ENCODE results near the gene CDH4.

Gene CDH4

GRCh38 chr20:61307686-61308476 lies 55.8 kb downstream of the CDH4 start:
- Mint-ChIP-seq H3K9me3 (no peaks in the 10 kb centered on the region), H3K4me1 (ENCODE audit: low read depth) (no peaks in the 10 kb centered on the region), H3K36me3 (ENCODE audit: low read depth) (no peaks in the 10 kb centered on the region), H3K4me3 (no peak overlapping the region), H3K27ac (no peak overlapping the region), H3K27me3 (no peaks in the 10 kb centered on the region)
- intact Hi-C loops (cut with micrococcal nuclease), result no loop called here

GRCh38 chr20:61308477-61308774 lies 56.4 kb downstream of the CDH4 start:
- Mint-ChIP-seq H3K27me3 (no peaks in the 10 kb centered on the region), H3K4me3 (no peak overlapping the region), H3K4me1 (ENCODE audit: low read depth) (no peaks in the 10 kb centered on the region), H3K9me3 (no peaks in the 10 kb centered on the region), H3K27ac (no peak overlapping the region), H3K36me3 (ENCODE audit: low read depth) (no peaks in the 10 kb centered on the region)
- intact Hi-C loops (cut with micrococcal nuclease), result no loop called here

GRCh38 chr20:61310954-61311353 lies 58.9 kb downstream of the CDH4 start:
- no peaks in the 10 kb centered on the region for H3K4me1 Mint-ChIP-seq (ENCODE audit: low read depth)
- no peaks in the 10 kb centered on the region for H3K9me3 Mint-ChIP-seq
- no peaks in the 10 kb centered on the region for H3K27me3 Mint-ChIP-seq
- intact Hi-C loops (cut with micrococcal nuclease), result no loop called here
- no peak overlapping the region for H3K27ac Mint-ChIP-seq
- H3K4me3 Mint-ChIP-seq, result no peak overlapping the region
- no peaks in the 10 kb centered on the region for H3K36me3 Mint-ChIP-seq (ENCODE audit: low read depth)

- Mint-ChIP-seq H3K36me3 (ENCODE audit: low read depth) (no peaks in the 10 kb centered on the region), H3K27me3 (no peaks in the 10 kb centered on the region), H3K9me3 (no peaks in the 10 kb centered on the region), H3K4me3 (no peak overlapping the region), H3K27ac (no peak overlapping the region), H3K4me1 (ENCODE audit: low read depth) (no peaks in the 10 kb centered on the region)
- intact Hi-C loops (cut with micrococcal nuclease), result no loop called here
Measured at GRCh38 chr20:61311656-61312387, 59.8 kb downstream of the CDH4 start.

- Mint-ChIP-seq H3K27me3 (no peaks in the 10 kb centered on the region), H3K4me3 (no peak overlapping the region), H3K4me1 (ENCODE audit: low read depth) (no peaks in the 10 kb centered on the region), H3K9me3 (no peaks in the 10 kb centered on the region), H3K36me3 (ENCODE audit: low read depth) (no peaks in the 10 kb centered on the region), H3K27ac (no peak overlapping the region)
- intact Hi-C loops (cut with micrococcal nuclease), result no loop called here
Measured at GRCh38 chr20:61312925-61313324, 60.9 kb downstream of the CDH4 start.

- intact Hi-C loops (cut with micrococcal nuclease), result no loop called here
- no peaks in the 10 kb centered on the region for H3K36me3 Mint-ChIP-seq (ENCODE audit: low read depth)
- no peaks in the 10 kb centered on the region for H3K27me3 Mint-ChIP-seq
- H3K9me3 Mint-ChIP-seq, result no peaks in the 10 kb centered on the region
- no peak overlapping the region for H3K4me3 Mint-ChIP-seq
- no peak overlapping the region for H3K27ac Mint-ChIP-seq
- H3K4me1 Mint-ChIP-seq (ENCODE audit: low read depth), result no peaks in the 10 kb centered on the region
Measured at GRCh38 chr20:61313396-61313795, 61.3 kb downstream of the CDH4 start.

- no peak overlapping the region for H3K27ac Mint-ChIP-seq
- no peaks in the 10 kb centered on the region for H3K27me3 Mint-ChIP-seq
- no peak overlapping the region for H3K4me3 Mint-ChIP-seq
- no peaks in the 10 kb centered on the region for H3K9me3 Mint-ChIP-seq
- no peaks in the 10 kb centered on the region for H3K4me1 Mint-ChIP-seq (ENCODE audit: low read depth)
- H3K36me3 Mint-ChIP-seq (ENCODE audit: low read depth), result no peaks in the 10 kb centered on the region
- intact Hi-C loops (cut with micrococcal nuclease), result no loop called here
Measured at GRCh38 chr20:61314326-61315010, 62.4 kb downstream of the CDH4 start.

- Mint-ChIP-seq H3K4me1 (ENCODE audit: low read depth) (no peaks in the 10 kb centered on the region), H3K4me3 (no peak overlapping the region), H3K27me3 (no peaks in the 10 kb centered on the region), H3K36me3 (ENCODE audit: low read depth) (no peaks in the 10 kb centered on the region), H3K27ac (no peak overlapping the region), H3K9me3 (no peaks in the 10 kb centered on the region)
- intact Hi-C loops (cut with micrococcal nuclease), result no loop called here
Measured at GRCh38 chr20:61315319-61315718, 63.3 kb downstream of the CDH4 start.

- intact Hi-C loops (cut with micrococcal nuclease), result no loop called here
- H3K9me3 Mint-ChIP-seq, result no peaks in the 10 kb centered on the region
- H3K27ac Mint-ChIP-seq, result no peak overlapping the region
- no peak overlapping the region for H3K4me3 Mint-ChIP-seq
- H3K36me3 Mint-ChIP-seq (ENCODE audit: low read depth), result no peaks in the 10 kb centered on the region
- no peaks in the 10 kb centered on the region for H3K4me1 Mint-ChIP-seq (ENCODE audit: low read depth)
- no peaks in the 10 kb centered on the region for H3K27me3 Mint-ChIP-seq
Measured at GRCh38 chr20:61316346-61316745, 64.3 kb downstream of the CDH4 start.

- H3K27ac Mint-ChIP-seq, result no peak overlapping the region
- H3K27me3 Mint-ChIP-seq, result no peaks in the 10 kb centered on the region
- no peak overlapping the region for H3K4me3 Mint-ChIP-seq
- H3K4me1 Mint-ChIP-seq (ENCODE audit: low read depth), result no peaks in the 10 kb centered on the region
- intact Hi-C loops (cut with micrococcal nuclease), result no loop called here
- H3K36me3 Mint-ChIP-seq (ENCODE audit: low read depth), result no peaks in the 10 kb centered on the region
- H3K9me3 Mint-ChIP-seq, result no peaks in the 10 kb centered on the region
Measured at GRCh38 chr20:61317966-61318530, 66.0 kb downstream of the CDH4 start.

GRCh38 chr20:61320691-61321425 lies 68.8 kb downstream of the CDH4 start:
- Mint-ChIP-seq H3K27me3 (no peaks in the 10 kb centered on the region), H3K4me1 (ENCODE audit: low read depth) (no peaks in the 10 kb centered on the region), H3K4me3 (no peak overlapping the region), H3K36me3 (ENCODE audit: low read depth) (no peaks in the 10 kb centered on the region), H3K9me3 (no peaks in the 10 kb centered on the region), H3K27ac (no peak overlapping the region)
- intact Hi-C loops (cut with micrococcal nuclease), result no loop called here

GRCh38 chr20:61321481-61321880 lies 69.4 kb downstream of the CDH4 start:
- intact Hi-C loops (cut with micrococcal nuclease), result no loop called here
- no peaks in the 10 kb centered on the region for H3K36me3 Mint-ChIP-seq (ENCODE audit: low read depth)
- no peaks in the 10 kb centered on the region for H3K4me1 Mint-ChIP-seq (ENCODE audit: low read depth)

GRCh38 chr20:61322151-61322865 lies 70.2 kb downstream of the CDH4 start:
- intact Hi-C loops (cut with micrococcal nuclease), result no loop called here
- Mint-ChIP-seq H3K27me3 (no peaks in the 10 kb centered on the region), H3K27ac (no peak overlapping the region), H3K9me3 (no peaks in the 10 kb centered on the region), H3K4me3 (no peak overlapping the region), H3K4me1 (ENCODE audit: low read depth) (no peaks in the 10 kb centered on the region), H3K36me3 (ENCODE audit: low read depth) (no peaks in the 10 kb centered on the region)

More at GRCh38 chr20:61321481-61321880, 69.4 kb downstream of the CDH4 start:
- no peaks in the 10 kb centered on the region for H3K27me3 Mint-ChIP-seq
- no peak overlapping the region for H3K4me3 Mint-ChIP-seq
- H3K9me3 Mint-ChIP-seq, result no peaks in the 10 kb centered on the region
- H3K27ac Mint-ChIP-seq, result no peak overlapping the region

Measured in dendritic cell treated with granulocyte-macrophage colony-stimulating factor and Interleukin-4, amounts not matched to agents 40 ng/mL and 50 ng/mL, for 4 days (primary cell).